Measurements from ENCODE around the gene MRPS27.
A peak's percentile ranks its signal among the peaks of the same experiment; 100 is the strongest.
"Not testable (repeated sequence)": the region's sequence is repeated elsewhere in the genome, so short reads cannot be mapped to it uniquely, and the experiment has no call there.

MRPS27 gene

DNA sequence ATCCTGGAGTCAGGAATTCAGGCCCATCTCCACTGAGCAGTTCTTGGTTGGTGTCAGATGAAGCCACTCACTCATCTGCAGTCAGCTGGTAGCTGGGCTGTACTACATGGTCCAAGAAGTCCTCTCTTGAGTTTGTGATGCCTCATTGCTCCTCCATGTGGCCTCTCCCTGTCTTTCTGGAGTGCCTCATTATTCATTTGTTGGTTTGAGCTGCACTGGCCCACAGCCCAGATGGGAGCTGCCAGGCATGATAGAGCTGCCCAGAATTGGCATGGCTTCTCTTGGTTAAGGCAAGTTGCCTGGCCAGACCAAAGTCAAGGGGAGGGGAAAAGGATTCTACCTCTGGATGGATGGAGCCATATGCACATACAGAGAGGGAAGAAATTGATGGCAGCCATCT is 8.1 kb upstream of the MRPS27 start:
- H3K27me3 ChIP-seq (replicated peaks; ENCODE audit: control insufficient read depth, insufficient read depth, low read length, poor library complexity, severe bottlenecking): no peaks in the 10 kb centered on the region
- H3K9me3 ChIP-seq (ENCODE audit: control insufficient read depth, low read length): no peaks in the 10 kb centered on the region
- H3K4me3 ChIP-seq (ENCODE audit: insufficient read depth, low read depth, low read length, poor library complexity, severe bottlenecking): no peak overlapping the region
- peaks cover 29% of the 10 kb centered on the region for H3K36me3 ChIP-seq (ENCODE audit: control insufficient read depth, insufficient read depth, low read length)
- DNase-seq: no peak
- no peaks in the 10 kb centered on the region for H3K4me1 ChIP-seq (ENCODE audit: control insufficient read depth, insufficient read depth, low read length, poor library complexity, severe bottlenecking)
- H3K27ac ChIP-seq (ENCODE audit: insufficient read depth, low read length, poor library complexity, severe bottlenecking): no peak overlapping the region

DNA sequence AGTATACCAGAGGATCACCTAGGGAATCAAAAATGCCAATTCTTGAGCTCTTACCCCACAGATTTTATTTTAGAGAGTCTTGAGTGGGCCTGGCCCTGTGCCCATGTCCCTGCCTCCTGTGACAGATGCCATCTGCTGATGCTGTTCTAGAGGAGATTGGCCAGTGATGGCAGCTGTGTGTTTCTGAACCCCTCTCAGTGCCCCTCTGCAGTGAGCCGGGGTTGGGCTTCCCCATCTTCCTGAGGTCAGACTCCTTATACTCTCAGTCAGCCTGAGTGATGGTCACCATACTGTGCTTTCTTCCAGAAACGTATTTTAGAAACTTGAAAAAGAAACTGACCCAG is 6.2 kb upstream of the MRPS27 start:
- H3K9me3 ChIP-seq (ENCODE audit: control insufficient read depth, low read length): no peaks in the 10 kb centered on the region
- H3K4me3 ChIP-seq (ENCODE audit: insufficient read depth, low read depth, low read length, poor library complexity, severe bottlenecking): no peak overlapping the region
- DNase-seq: no peak
- peaks cover 23% of the 10 kb centered on the region for H3K36me3 ChIP-seq (ENCODE audit: control insufficient read depth, insufficient read depth, low read length)
- no peaks in the 10 kb centered on the region for H3K4me1 ChIP-seq (ENCODE audit: control insufficient read depth, insufficient read depth, low read length, poor library complexity, severe bottlenecking)
- H3K27ac ChIP-seq (ENCODE audit: insufficient read depth, low read length, poor library complexity, severe bottlenecking): no peak overlapping the region
- H3K27me3 ChIP-seq (replicated peaks; ENCODE audit: control insufficient read depth, insufficient read depth, low read length, poor library complexity, severe bottlenecking): no peaks in the 10 kb centered on the region

DNA sequence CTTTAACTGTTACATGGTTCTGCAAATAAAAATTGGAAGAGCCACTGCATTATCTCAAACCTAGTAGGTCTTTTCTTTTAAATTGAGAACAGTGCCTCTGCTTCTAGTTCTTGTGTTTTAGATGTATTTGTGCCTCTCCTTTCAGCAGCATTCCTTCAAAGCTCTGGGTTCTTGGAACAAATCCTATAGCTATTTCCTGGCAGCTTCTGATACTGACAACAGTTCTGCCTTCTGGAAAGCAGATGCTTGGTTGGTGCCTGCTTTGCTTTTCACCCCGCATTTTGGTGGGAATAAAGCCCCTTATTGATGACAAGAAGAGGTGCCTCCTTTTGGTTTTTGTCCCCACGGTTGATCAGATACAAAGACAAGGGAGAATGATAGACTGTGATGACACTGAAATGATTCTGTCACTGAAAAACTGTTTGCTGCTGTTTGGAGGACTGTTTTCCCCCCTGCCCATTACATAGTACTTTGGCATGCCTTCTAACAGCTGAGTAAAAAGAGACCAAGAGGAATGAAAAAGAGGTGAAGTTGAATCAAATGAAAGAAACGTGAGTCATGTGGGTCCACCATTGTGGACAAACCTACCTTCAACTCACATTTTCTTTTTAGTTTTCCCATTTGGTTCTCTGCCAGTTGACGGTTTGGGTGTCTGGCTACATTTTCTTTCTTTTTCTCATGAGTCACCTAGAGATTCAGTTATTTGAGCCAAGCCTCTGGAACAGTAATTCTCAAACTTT is 5.7 kb upstream of the MRPS27 start:
- no peaks in the 10 kb centered on the region for H3K27me3 ChIP-seq (replicated peaks; ENCODE audit: control insufficient read depth, insufficient read depth, low read length, poor library complexity, severe bottlenecking)
- no peaks in the 10 kb centered on the region for H3K4me1 ChIP-seq (ENCODE audit: control insufficient read depth, insufficient read depth, low read length, poor library complexity, severe bottlenecking)
- H3K9me3 ChIP-seq (ENCODE audit: control insufficient read depth, low read length): no peaks in the 10 kb centered on the region
- no peak for DNase-seq
- peaks cover 23% of the 10 kb centered on the region for H3K36me3 ChIP-seq (ENCODE audit: control insufficient read depth, insufficient read depth, low read length)
- H3K4me3 ChIP-seq (ENCODE audit: insufficient read depth, low read depth, low read length, poor library complexity, severe bottlenecking): no peak overlapping the region
- no peak overlapping the region for H3K27ac ChIP-seq (ENCODE audit: insufficient read depth, low read length, poor library complexity, severe bottlenecking)

DNA sequence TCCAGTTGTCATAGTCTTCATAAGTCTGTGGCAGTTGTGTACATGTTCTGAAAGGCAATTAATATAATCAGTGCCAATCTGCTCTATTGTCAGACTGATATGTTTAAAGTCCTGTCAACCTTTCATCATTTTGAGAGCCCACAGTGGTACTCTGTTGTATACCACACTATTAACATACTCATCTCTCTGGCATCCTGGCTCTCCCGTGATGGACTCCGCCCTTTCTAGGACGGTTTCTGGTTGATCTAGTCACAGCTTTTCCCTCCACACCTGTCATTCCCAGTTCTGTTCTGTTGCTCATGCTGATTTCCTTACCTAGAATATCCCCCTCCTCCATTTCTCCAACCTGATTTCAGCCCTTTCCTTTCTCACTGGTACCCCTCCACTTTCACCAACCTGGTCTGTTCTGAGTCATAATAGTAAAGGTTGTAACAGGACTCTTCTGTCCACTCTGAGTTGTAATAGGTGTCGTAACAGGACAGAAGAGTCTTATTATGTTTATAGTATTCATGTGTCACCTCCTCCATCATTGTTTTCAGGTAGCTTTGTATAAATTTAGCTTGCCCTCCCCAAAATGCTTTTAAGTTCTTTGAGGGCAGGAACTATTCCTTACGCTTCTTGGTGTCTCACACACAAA is 4.3 kb upstream of the MRPS27 start:
- H3K36me3 ChIP-seq (ENCODE audit: control insufficient read depth, insufficient read depth, low read length): peaks cover 17% of the 10 kb centered on the region
- no peak overlapping the region for H3K27ac ChIP-seq (ENCODE audit: insufficient read depth, low read length, poor library complexity, severe bottlenecking)

DNA sequence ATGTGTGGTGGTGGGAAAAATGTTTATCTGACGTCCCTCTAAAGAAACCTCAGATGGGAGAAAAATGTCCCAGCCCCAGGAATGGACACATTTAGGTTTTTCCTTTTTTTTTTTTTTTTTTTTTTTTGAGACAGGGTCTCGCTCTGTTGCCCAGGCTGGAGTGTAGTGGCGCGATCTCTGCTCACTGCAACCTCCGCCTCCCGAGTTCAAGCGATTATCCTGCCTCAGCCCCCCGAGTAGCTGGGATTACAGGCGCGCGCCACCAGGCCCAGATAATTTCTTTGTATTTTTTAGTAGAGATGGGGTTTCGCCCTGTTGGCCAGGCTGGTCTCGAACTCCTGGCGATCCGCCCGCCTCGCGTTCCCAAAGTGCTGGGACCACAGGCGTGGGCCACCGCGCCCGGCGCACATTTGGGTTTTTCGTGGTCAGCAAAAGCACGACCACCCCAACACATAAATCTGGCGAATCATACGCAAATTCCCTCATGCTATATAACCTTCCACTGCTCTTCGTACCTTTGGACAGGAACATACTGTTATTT is 535 bp downstream of the MRPS27 start:
- Histone ChIP-seq H3K4me3 (ENCODE audit: insufficient read depth, low read depth, low read length, poor library complexity, severe bottlenecking) (peak overlapping the region; percentile 99), H3K27ac (ENCODE audit: insufficient read depth, low read length, poor library complexity, severe bottlenecking) (peak overlapping the region; percentile 69)
- H3K9me3 ChIP-seq (ENCODE audit: control insufficient read depth, low read length); H3K27me3 ChIP-seq (replicated peaks; ENCODE audit: control insufficient read depth, insufficient read depth, low read length, poor library complexity, severe bottlenecking); DNase-seq; H3K36me3 ChIP-seq (ENCODE audit: control insufficient read depth, insufficient read depth, low read length); H3K4me1 ChIP-seq (ENCODE audit: control insufficient read depth, insufficient read depth, low read length, poor library complexity, severe bottlenecking): not testable (repeated sequence)

More for the DNA sequence above, 4.3 kb upstream of the MRPS27 start:
- Histone ChIP-seq H3K4me3 (ENCODE audit: insufficient read depth, low read depth, low read length, poor library complexity, severe bottlenecking) (no peak overlapping the region), H3K27me3 (replicated peaks; ENCODE audit: control insufficient read depth, insufficient read depth, low read length, poor library complexity, severe bottlenecking) (no peaks in the 10 kb centered on the region), H3K4me1 (ENCODE audit: control insufficient read depth, insufficient read depth, low read length, poor library complexity, severe bottlenecking) (no peaks in the 10 kb centered on the region), H3K9me3 (ENCODE audit: control insufficient read depth, low read length) (no peaks in the 10 kb centered on the region)
- no peak for DNase-seq

DNA sequence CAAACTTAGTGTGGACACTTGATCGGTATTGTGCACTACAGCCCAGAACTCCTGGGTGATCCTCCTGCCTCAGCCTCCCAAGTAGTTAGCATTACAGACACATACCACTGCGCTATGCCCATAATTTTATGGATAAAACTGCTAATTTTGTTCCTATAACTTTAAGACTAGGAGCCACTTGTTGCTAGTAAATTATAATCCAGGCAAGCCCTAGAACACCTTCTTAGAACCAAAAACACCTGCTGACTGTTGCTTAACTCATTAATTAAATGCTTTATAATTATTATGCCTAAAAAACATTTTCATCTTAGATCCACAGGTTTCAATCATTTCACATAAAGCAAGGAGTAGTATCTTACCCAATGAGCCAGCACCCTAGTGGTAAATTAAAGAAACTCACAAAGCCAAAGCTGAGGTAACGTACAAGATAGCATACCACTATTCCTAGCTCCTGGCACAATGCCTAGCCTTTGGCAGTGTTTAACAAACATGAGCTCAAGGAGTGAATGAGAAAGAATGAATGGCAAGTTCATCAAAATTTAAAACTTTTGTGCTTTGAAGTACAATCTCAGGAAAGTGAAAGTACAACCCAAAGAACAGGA is 5.4 kb downstream of the MRPS27 start:
- Histone ChIP-seq H3K36me3 (ENCODE audit: control insufficient read depth, insufficient read depth, low read length) (peaks cover 20% of the 10 kb centered on the region), H3K9me3 (ENCODE audit: control insufficient read depth, low read length) (no peaks in the 10 kb centered on the region), H3K4me1 (ENCODE audit: control insufficient read depth, insufficient read depth, low read length, poor library complexity, severe bottlenecking) (peaks cover 3% of the 10 kb centered on the region), H3K4me3 (ENCODE audit: insufficient read depth, low read depth, low read length, poor library complexity, severe bottlenecking) (no peak overlapping the region), H3K27me3 (replicated peaks; ENCODE audit: control insufficient read depth, insufficient read depth, low read length, poor library complexity, severe bottlenecking) (no peaks in the 10 kb centered on the region), H3K27ac (ENCODE audit: insufficient read depth, low read length, poor library complexity, severe bottlenecking) (no peak overlapping the region)
- no peak for DNase-seq

DNA sequence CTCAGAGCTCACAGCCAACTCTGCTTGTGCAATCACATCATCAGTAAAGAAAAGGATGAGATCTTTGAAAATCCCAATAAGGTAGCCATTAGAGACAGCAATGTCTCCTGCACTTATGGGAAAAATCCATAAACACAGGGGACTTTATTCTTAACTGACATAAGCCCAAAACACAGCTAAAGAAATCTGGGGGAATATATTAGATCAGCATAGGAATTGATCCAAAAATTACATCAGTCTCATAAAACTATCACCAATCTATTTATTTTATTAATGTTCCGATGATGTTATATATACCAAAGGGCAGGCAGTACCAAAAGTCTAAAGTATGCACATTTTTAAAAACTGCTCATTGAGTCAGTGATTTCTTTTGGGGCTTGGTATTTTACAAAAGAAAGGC is 6.9 kb downstream of the MRPS27 start:
- no peaks in the 10 kb centered on the region for H3K9me3 ChIP-seq (ENCODE audit: control insufficient read depth, low read length)
- no peak overlapping the region for H3K27ac ChIP-seq (ENCODE audit: insufficient read depth, low read length, poor library complexity, severe bottlenecking)
- no peak for DNase-seq
- peaks cover 3% of the 10 kb centered on the region for H3K4me1 ChIP-seq (ENCODE audit: control insufficient read depth, insufficient read depth, low read length, poor library complexity, severe bottlenecking)
- H3K27me3 ChIP-seq (replicated peaks; ENCODE audit: control insufficient read depth, insufficient read depth, low read length, poor library complexity, severe bottlenecking): no peaks in the 10 kb centered on the region
- H3K4me3 ChIP-seq (ENCODE audit: insufficient read depth, low read depth, low read length, poor library complexity, severe bottlenecking): no peak overlapping the region
- H3K36me3 ChIP-seq (ENCODE audit: control insufficient read depth, insufficient read depth, low read length): peaks cover 20% of the 10 kb centered on the region

DNA sequence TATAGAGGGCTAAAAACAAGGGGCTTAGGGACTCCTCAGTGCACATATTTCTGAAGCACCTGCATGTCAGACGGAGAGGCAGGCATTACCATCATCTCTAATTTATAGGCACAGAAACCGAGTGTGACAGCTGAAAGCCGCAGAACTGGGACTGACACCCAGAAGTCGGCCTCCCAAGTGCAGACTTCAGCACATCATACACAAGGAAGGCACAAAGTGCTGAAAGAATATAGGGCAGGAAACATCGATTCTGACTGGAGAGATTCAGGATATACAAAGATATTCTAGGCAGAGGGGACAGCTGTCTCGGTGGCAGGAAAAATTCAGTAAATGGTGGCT is 11.2 kb downstream of the MRPS27 start:
- H3K36me3 ChIP-seq (ENCODE audit: control insufficient read depth, insufficient read depth, low read length): peaks cover 19% of the 10 kb centered on the region
- H3K27me3 ChIP-seq (replicated peaks; ENCODE audit: control insufficient read depth, insufficient read depth, low read length, poor library complexity, severe bottlenecking): no peaks in the 10 kb centered on the region
- H3K4me3 ChIP-seq (ENCODE audit: insufficient read depth, low read depth, low read length, poor library complexity, severe bottlenecking): peak overlapping the region; percentile 9
- H3K9me3 ChIP-seq (ENCODE audit: control insufficient read depth, low read length): no peaks in the 10 kb centered on the region
- DNase-seq: no peak
- H3K4me1 ChIP-seq (ENCODE audit: control insufficient read depth, insufficient read depth, low read length, poor library complexity, severe bottlenecking): no peaks in the 10 kb centered on the region
- H3K27ac ChIP-seq (ENCODE audit: insufficient read depth, low read length, poor library complexity, severe bottlenecking): peak overlapping the region; percentile 5

DNA sequence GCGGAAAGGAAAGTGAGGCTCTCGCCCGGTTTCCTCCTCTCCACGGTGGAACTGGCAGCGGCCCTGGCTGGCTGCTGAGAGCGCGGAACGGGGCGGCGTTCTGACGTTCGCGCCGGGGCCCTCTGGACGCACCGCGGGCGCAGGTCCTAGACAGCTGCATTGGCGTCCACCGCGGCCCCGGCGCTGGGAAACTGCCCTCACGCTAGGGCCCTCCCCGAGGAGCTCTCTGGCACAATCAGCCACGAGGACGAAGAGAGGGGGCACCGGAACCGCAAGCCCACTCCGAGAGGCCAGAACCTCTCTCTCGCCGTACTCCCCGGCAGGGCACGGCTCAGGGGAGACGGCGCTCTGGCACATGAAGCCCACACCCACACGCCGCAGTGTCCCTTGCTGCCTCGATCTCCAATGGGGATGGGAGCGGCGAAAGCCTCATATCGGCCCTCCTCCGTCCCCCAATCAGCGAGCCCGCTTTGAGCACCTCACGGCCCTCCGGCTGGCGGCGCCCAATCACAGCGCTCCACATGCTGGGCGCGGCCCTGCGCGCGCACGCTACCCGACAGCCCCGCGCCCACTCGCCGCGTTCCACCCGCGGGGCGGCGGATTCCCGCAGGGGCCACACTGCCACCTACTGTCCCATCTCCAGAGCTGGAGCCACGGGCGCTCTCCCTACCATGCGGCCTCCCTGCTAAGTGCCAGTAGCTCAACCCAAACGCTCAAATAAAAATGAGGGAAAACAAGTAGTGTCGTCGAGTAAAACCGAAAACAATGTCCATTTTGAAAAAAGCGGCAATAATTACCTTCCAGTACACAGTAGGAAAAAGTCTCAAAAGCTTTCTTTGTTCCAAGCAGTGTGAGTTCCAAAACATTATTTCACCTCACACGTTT is 11.8 kb downstream of the MRPS27 start:
- H3K27ac ChIP-seq (ENCODE audit: insufficient read depth, low read length, poor library complexity, severe bottlenecking): peak overlapping the region; percentile 84
- H3K4me1 ChIP-seq (ENCODE audit: control insufficient read depth, insufficient read depth, low read length, poor library complexity, severe bottlenecking): no peaks in the 10 kb centered on the region
- H3K9me3 ChIP-seq (ENCODE audit: control insufficient read depth, low read length): no peaks in the 10 kb centered on the region
- H3K4me3 ChIP-seq (ENCODE audit: insufficient read depth, low read depth, low read length, poor library complexity, severe bottlenecking): peak overlapping the region; percentile 74
- no peaks in the 10 kb centered on the region for H3K27me3 ChIP-seq (replicated peaks; ENCODE audit: control insufficient read depth, insufficient read depth, low read length, poor library complexity, severe bottlenecking)
- peaks cover 13% of the 10 kb centered on the region for H3K36me3 ChIP-seq (ENCODE audit: control insufficient read depth, insufficient read depth, low read length)
- DNase-seq: peak; percentile 94 to 95 (median 95)
